AG04449 (cell line): ENCODE data around the gene ANKRD11.

Experiments used
- CTCF ChIA-PET: fragments of 350-600 bp; formaldehyde crosslinking; extraction: SDS; loops from one replicate; lab custom pipeline; 2021; ENCODE audit warnings: antibody characterized with exemption; lab: Yijun Ruan, JAX
- POLR2A ChIA-PET: fragments of 400-600, 350-600 bp; formaldehyde crosslinking; extraction: SDS; loops from one replicate; lab custom pipeline; 2020; ENCODE audit warnings: antibody characterized with exemption, inconsistent platforms; lab: Yijun Ruan, JAX
- DNase-seq: peaks from one replicate; pipeline ENCODE4 v3.0.0-alpha.2; 2010; ENCODE audit warnings: low read depth, low spot score
- H3K4me3 ChIP-seq: 2 replicates; pipeline ENCODE4 v1.5.1; 2011; ENCODE audit warnings: low read depth, mild to moderate bottlenecking, control low read depth, low read length
- CTCF ChIP-seq: IDR thresholded peaks from one replicate; pipeline ENCODE4 v1.5.1; 2011; ENCODE audit warnings: mild to moderate bottlenecking, moderate library complexity, low read length, control low read depth, inconsistent platforms; ENCODE audit not compliant: insufficient read depth; ENCODE audit errors: missing control alignments

Gene ANKRD11

GRCh38 chr16:89341697-89342694 lies 148.4 kb downstream of the ANKRD11 start:
- POLR2A ChIA-PET, result no interaction called here
- CTCF ChIA-PET, result interaction anchor here (1.1 to 1.5 kb wide), 2 partner anchors 9 to 15 kb away, joined by 3 to 8 read pairs; no protein-coding TSS in a partner anchor
- H3K4me3 ChIP-seq, result no peak overlapping the region
- DNase-seq, result no peak
- TF ChIP-seq CTCF, result no peak

- TF ChIP-seq CTCF, result no peak
- DNase-seq, result no peak
- no peak overlapping the region for H3K4me3 ChIP-seq
- ChIA-PET CTCF (interaction anchor here (1.1 kb wide), 1 partner anchor 16 kb away, joined by 3 read pairs; no protein-coding TSS in a partner anchor), POLR2A (no interaction called here)
Observed at GRCh38 chr16:89341279-89341678, 149.1 kb downstream of the ANKRD11 start.

- ChIA-PET CTCF (interaction anchor here (1.1 to 1.3 kb wide), 2 partner anchors 9 to 13 kb away, joined by 3 to 4 read pairs; no protein-coding TSS in a partner anchor), POLR2A (no interaction called here)
- no peak for DNase-seq
- no peak overlapping the region for H3K4me3 ChIP-seq
- no peak for TF ChIP-seq CTCF
Observed at GRCh38 chr16:89338863-89339262, 151.5 kb downstream of the ANKRD11 start.

- no peak for TF ChIP-seq CTCF
- ChIA-PET POLR2A (no interaction called here), CTCF (interaction anchor here (1.1 to 1.3 kb wide), 2 partner anchors 9 to 12 kb away, joined by 3 to 4 read pairs; no protein-coding TSS in a partner anchor)
- no peak for DNase-seq
- no peak overlapping the region for H3K4me3 ChIP-seq
Observed at GRCh38 chr16:89337965-89338364, 152.4 kb downstream of the ANKRD11 start.

GRCh38 chr16:89335803-89336485 lies 154.4 kb downstream of the ANKRD11 start:
- TF ChIP-seq CTCF, result no peak
- no peak overlapping the region for H3K4me3 ChIP-seq
- POLR2A ChIA-PET, result no interaction called here
- DNase-seq, result no peak
- CTCF ChIA-PET, result interaction anchor here (0.8 to 2.0 kb wide), 7 partner anchors 10 to 173 kb away, joined by 3 to 7 read pairs (median 3); no protein-coding TSS in a partner anchor
